HCT116 (cell line): ENCODE measurements around the gene RNF34.

Experiments
- CTCF ChIP-seq, 3 experiments: fragments of 200-600 bp in 1 of 3; sonication (generic) in 1 of 3; IDR thresholded peaks in 2 of 3; conservative IDR thresholded peaks in 1 of 3; 2 replicates each; pipeline ENCODE4 v1.5.1; 2012 to 2017; ENCODE audit warnings: low read depth in 2 of 3, low read length in 2 of 3, antibody characterized with exemption in 1 of 3, borderline replicate concordance in 1 of 3, control low read depth in 1 of 3, mild to moderate bottlenecking in 1 of 3, mixed read lengths in 1 of 3, mixed run types in 1 of 3, moderate library complexity in 1 of 3; ENCODE audit not compliant: insufficient read depth in 1 of 3
- EZH2 ChIP-seq: fragments of 200-600 bp; sonication (generic); IDR thresholded peaks from 2 replicates; pipeline ENCODE4 v1.6.1; 2017; ENCODE audit warnings: antibody characterized with exemption, mixed run types
- EZH2phosphoT487 ChIP-seq: fragments of 200-600 bp; IDR thresholded peaks from 2 replicates; pipeline ENCODE4 v1.6.1; 2018; ENCODE audit warnings: antibody characterized with exemption, borderline replicate concordance
- POLR2A ChIP-seq: IDR thresholded peaks from 2 replicates; pipeline ENCODE4 v1.7.0; 2011; ENCODE audit warnings: borderline replicate concordance; ENCODE audit not compliant: insufficient read depth, insufficient read length; ENCODE audit errors: extremely low read depth
- SIN3A ChIP-seq: IDR thresholded peaks from 2 replicates; pipeline ENCODE4 v1.6.1; 2012; ENCODE audit warnings: low read depth
- SRF ChIP-seq: IDR thresholded peaks from 2 replicates; pipeline ENCODE4 v1.6.1; 2012; ENCODE audit warnings: low read depth
- YY1 ChIP-seq: IDR thresholded peaks from 2 replicates; pipeline ENCODE4 v1.6.1; 2011; ENCODE audit warnings: low read length, low read depth, moderate library complexity, mild to moderate bottlenecking; ENCODE audit not compliant: insufficient replicate concordance; ENCODE audit errors: extremely low read depth
- ZFX ChIP-seq: fragments of 450-650 bp; IDR thresholded peaks from 2 replicates; pipeline ENCODE4 v1.6.1; 2017
- ZNF274 ChIP-seq: fragments of 200-500 bp; sonication (Bioruptor generic); IDR thresholded peaks from 2 replicates; pipeline ENCODE4 v1.6.1; 2014; ENCODE audit warnings: mild to moderate bottlenecking, low read depth, low read length, inconsistent platforms

- TF ChIP-seq CTCF (IDR thresholded peaks at IDR 0.05 in 2 of 3, conservative IDR thresholded peaks at IDR 0.05 in 1 of 3; ENCODE audit: borderline replicate concordance in 1 of 3, insufficient read depth in 1 of 3, low read depth in 2 of 3, low read length in 2 of 3): no peak
- no peak for TF ChIP-seq EZH2
- TF ChIP-seq POLR2A: no peak
- TF ChIP-seq ZNF274: no peak
- no peak for TF ChIP-seq ZFX
- TF ChIP-seq SIN3A: no peak
- TF ChIP-seq SRF: no peak
- TF ChIP-seq EZH2phosphoT487: no peak
- TF ChIP-seq YY1: no peak
Measured at GRCh38 chr12:121356657-121357056, 43.3 kb upstream of the RNF34 start.
